Measurements from ENCODE around the gene CHN2. TPM values are rescaled to one million over a fixed set of nuclear protein-coding genes. Genes with fewer than 3 reads are reported as not detected.
"Not testable (repeated sequence)": the region's sequence is repeated elsewhere in the genome, so short reads cannot be mapped to it uniquely, and the experiment has no call there.

The CHN2 gene
- total RNA-seq, 1 experiment from 2014 or later, result 4.2 TPM

DNA sequence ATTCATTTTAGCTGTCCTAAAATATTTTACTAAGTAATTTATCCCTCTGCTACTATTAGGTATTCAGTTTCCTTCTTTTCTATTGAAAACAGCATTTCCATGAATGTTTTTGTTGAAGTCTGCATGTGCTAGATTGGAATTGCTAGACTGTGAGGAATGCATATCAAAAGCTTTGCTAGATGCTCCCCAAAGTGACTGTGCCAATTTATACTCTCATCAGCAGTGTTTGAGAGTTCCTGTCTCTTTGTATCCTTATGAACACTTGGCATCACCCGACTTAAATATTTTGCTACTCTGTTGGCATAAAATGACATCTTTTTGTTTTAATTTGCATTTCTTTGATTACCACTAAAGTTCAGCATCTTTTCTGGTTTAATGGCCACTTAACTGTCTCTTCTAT is 324.0 kb downstream of the CHN2 start:
- DNase-seq, result no peak
- H3K36me3 ChIP-seq (replicated peaks; ENCODE audit: control insufficient read depth, insufficient read depth, low read length), result no peaks in the 10 kb centered on the region
- H3K4me3 ChIP-seq (ENCODE audit: insufficient read depth, low read depth, low read length), result no peak overlapping the region
- no peaks in the 10 kb centered on the region for H3K27me3 ChIP-seq (ENCODE audit: control insufficient read depth, insufficient read depth, low read length)

DNA sequence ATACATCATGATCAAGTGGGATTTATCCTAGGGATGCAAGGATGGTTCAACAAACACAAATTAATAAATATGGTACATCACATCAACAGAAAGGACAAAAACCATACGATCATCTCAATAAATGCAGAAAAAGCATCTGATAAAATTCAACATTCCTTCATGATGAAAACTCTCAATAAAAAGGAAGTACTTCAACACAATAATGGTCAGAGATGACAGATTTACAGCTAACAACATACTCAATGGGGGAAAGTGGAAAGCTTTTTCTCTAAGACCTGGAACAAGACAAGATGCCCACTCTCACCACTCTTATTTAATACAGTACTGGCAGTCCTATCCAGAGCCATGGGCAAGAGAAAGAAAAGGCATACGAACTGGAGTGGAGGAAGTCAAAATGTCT is 329.2 kb downstream of the CHN2 start:
- no peak for DNase-seq
- Histone ChIP-seq H3K4me3 (ENCODE audit: insufficient read depth, low read depth, low read length) (no peak overlapping the region), H3K36me3 (replicated peaks; ENCODE audit: control insufficient read depth, insufficient read depth, low read length) (no peaks in the 10 kb centered on the region), H3K27me3 (ENCODE audit: control insufficient read depth, insufficient read depth, low read length) (no peaks in the 10 kb centered on the region)

DNA sequence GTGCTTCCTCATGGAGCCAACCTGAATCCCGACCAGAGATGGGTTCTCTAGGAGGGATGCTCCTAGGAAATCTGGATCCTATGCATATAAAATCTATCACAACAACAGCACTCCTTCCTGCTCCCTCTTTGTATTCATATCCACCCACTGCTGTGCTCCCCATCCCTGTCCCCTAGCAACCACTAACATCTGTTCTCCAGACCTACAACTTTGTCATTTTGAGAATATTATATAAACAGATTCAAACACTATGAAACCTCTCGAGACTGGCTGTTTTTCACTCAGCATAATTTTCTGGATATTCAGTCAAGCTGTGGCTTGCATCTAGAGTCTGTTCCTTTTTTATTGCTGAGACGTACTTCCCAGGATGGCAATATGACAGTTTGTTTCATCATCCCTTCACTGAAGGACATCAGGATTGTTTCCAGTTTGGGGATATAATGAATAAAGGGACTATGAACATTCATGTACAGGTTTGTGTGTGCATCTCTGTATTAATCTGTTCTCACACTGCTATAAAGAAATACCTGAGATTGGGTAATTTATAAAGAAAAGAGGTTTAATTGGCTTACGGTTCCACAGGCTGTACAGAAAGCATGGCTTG is 333.0 kb downstream of the CHN2 start:
- H3K27me3 ChIP-seq (ENCODE audit: control insufficient read depth, insufficient read depth, low read length), result no peaks in the 10 kb centered on the region
- no peak overlapping the region for H3K4me3 ChIP-seq (ENCODE audit: insufficient read depth, low read depth, low read length)
- DNase-seq, result no peak
- H3K36me3 ChIP-seq (replicated peaks; ENCODE audit: control insufficient read depth, insufficient read depth, low read length), result no peaks in the 10 kb centered on the region

DNA sequence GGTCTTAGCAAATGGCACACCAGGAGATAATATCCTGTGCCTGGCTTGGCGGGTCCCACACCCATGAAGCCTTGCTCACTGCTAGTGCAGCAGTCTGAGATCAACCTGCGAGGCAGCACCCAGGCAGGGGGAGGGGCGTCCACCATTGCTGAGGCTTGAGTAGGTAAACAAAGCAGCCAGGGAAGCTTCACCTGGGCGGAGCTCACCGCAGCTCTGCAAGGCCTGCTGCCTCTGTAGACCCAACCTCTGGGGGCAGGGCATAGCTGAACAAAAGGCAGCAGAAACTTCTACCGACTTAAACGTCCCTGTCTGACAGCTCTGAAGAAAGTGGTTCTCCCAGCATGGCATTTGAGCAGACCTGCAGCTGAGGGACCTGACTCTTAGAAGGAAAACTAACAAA is 334.0 kb downstream of the CHN2 start:
- not testable (repeated sequence) for H3K27me3 ChIP-seq (ENCODE audit: control insufficient read depth, insufficient read depth, low read length); DNase-seq

More for the DNA sequence above, 334.0 kb downstream of the CHN2 start:
- not testable (repeated sequence) for H3K36me3 ChIP-seq (replicated peaks; ENCODE audit: control insufficient read depth, insufficient read depth, low read length); H3K4me3 ChIP-seq (ENCODE audit: insufficient read depth, low read depth, low read length)

Other genes with a start within 250 kb of the CHN2 start
- 1.5 and 2.2 TPM in 2 replicates for gene TRIL, start 236.4 kb upstream of the CHN2 start, total RNA-seq (2014; rRNA removed; shearing (Covaris generic))
- gene CPVL, start 48.2 kb upstream of the CHN2 start, total RNA-seq (2014; rRNA removed; shearing (Covaris generic)), result 32.9 and 46.1 TPM in 2 replicates

Measured in H7 (cell line).